ENCODE data around the gene GSDMA. TPM values are rescaled to one million over a fixed set of nuclear protein-coding genes. Genes with fewer than 3 reads are reported as not detected.
A peak's percentile ranks its signal among the peaks of the same experiment; 100 is the strongest.

GSDMA gene
- total RNA-seq, 1 donor from 2014 or later = not detected

DNA sequence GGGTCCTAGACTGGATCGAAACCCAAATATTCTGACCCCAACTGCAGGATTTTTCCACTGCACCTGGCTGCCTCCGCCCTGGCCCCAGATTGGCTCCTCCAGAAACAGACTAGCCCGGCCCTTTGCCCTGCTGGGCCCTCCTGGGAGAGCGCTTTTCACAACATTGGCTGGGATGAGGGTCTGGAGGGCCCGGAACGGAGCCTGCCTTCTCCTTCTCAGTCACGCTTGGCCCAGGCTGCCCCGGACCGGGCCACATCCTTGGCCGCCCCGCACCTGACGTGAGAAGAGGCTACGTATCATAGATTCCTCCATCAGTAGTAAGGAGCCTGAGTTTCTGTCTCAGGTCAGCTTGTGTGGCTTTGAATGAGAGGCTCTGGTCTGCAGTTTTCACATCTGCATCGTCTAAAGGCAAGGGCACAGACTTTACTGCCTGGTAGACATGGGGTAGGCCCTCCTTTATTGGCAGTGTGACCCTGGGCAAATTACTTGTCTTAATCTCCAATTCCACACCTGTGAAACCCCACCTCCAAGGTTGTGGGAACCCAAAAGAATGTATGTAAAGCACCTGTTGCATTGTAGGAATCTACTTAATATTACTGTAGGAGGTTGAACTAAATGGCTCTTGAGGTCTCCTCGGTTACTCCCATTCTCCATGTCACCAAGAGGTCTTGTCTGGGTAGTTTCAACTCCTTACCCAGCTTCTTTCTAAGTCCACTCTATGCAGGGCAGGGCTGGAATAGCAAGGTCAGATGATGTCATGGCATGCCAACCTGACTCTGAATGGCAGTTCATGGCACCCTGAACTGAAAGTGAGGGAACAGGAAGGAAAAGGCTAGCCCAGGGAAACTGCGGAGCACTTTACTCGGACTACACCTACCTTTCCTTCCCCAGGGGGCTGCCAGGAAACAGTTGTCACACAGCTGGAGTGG lies 34.6 kb upstream of the GSDMA start:
- Histone ChIP-seq H3K36me3 (ENCODE audit: insufficient read depth, low read length) (no peaks in the 10 kb centered on the region), H3K27ac (ENCODE audit: low read depth, low read length) (peak overlapping the region; percentile 98), H2AFZ (ENCODE audit: low read depth, low read length) (peak overlapping the region; percentile 66), H3K4me2 (ENCODE audit: low read length) (peak overlapping the region; percentile 100), H3K9ac (ENCODE audit: low read length) (peak overlapping the region; percentile 87), H3K27me3 (ENCODE audit: insufficient read depth, low read length) (no peaks in the 10 kb centered on the region), H3K4me1 (ENCODE audit: insufficient read depth, low read length) (peaks cover 51% of the 10 kb centered on the region), H4K20me1 (ENCODE audit: insufficient read depth, low read length) (peaks cover 37% of the 10 kb centered on the region), H3K79me2 (ENCODE audit: insufficient read depth, low read length) (peaks cover 39% of the 10 kb centered on the region), H3K4me3 (ENCODE audit: insufficient read depth, low read depth, low read length) (peak overlapping the region; percentile 81), H3K9me3 (ENCODE audit: insufficient read depth, low read depth, low read length) (no peaks in the 10 kb centered on the region)
- H3K27ac Mint-ChIP-seq (ENCODE audit: unreplicated experiment) = peak overlapping the region; percentile 93
- H3K27me3 Mint-ChIP-seq (ENCODE audit: low read depth, unreplicated experiment) = no peaks in the 10 kb centered on the region
- DNase-seq (ENCODE audit: low read depth) (no peak), FAIRE-seq (no peak)
- peaks cover 30% of the 10 kb centered on the region for H3K4me1 Mint-ChIP-seq (ENCODE audit: low read depth, unreplicated experiment)
- peak overlapping the region; percentile 89 for H3K4me3 Mint-ChIP-seq (ENCODE audit: unreplicated experiment)
- H3K36me3 Mint-ChIP-seq (ENCODE audit: low read depth, unreplicated experiment) = peaks cover 5% of the 10 kb centered on the region
- TF ChIP-seq CTCF (IDR thresholded peaks at IDR 0.05; ENCODE audit: insufficient read depth, low read depth, low read length) = no peak
- no peak for TF ChIP-seq EZH2 (IDR thresholded peaks at IDR 0.05; ENCODE audit: insufficient read depth, low read length)
- H3K9me3 Mint-ChIP-seq (ENCODE audit: unreplicated experiment) = no peaks in the 10 kb centered on the region

- Mint-ChIP-seq H3K36me3 (ENCODE audit: low read depth, unreplicated experiment) (peaks cover 5% of the 10 kb centered on the region), H3K27ac (ENCODE audit: unreplicated experiment) (peak overlapping the region; percentile 93), H3K4me1 (ENCODE audit: low read depth, unreplicated experiment) (peaks cover 30% of the 10 kb centered on the region), H3K27me3 (ENCODE audit: low read depth, unreplicated experiment) (no peaks in the 10 kb centered on the region), H3K4me3 (ENCODE audit: unreplicated experiment) (peak overlapping the region; percentile 89), H3K9me3 (ENCODE audit: unreplicated experiment) (no peaks in the 10 kb centered on the region)
- no peak overlapping the region for H2AFZ ChIP-seq (ENCODE audit: low read depth, low read length)
- peak overlapping the region; percentile 87 for H3K9ac ChIP-seq (ENCODE audit: low read length)
- FAIRE-seq (peak; percentile 95), DNase-seq (ENCODE audit: low read depth) (peak; percentile 94)
- H3K4me2 ChIP-seq (ENCODE audit: low read length) = peak overlapping the region; percentile 100
- H3K4me3 ChIP-seq (ENCODE audit: insufficient read depth, low read depth, low read length) = peak overlapping the region; percentile 81
- H3K4me1 ChIP-seq (ENCODE audit: insufficient read depth, low read length) = peaks cover 49% of the 10 kb centered on the region
- H3K79me2 ChIP-seq (ENCODE audit: insufficient read depth, low read length) = peaks cover 31% of the 10 kb centered on the region
- peaks cover 28% of the 10 kb centered on the region for H4K20me1 ChIP-seq (ENCODE audit: insufficient read depth, low read length)
- H3K36me3 ChIP-seq (ENCODE audit: insufficient read depth, low read length) = no peaks in the 10 kb centered on the region
- peak overlapping the region; percentile 98 for H3K27ac ChIP-seq (ENCODE audit: low read depth, low read length)
- H3K9me3 ChIP-seq (ENCODE audit: insufficient read depth, low read depth, low read length) = no peaks in the 10 kb centered on the region
- H3K27me3 ChIP-seq (ENCODE audit: insufficient read depth, low read length) = no peaks in the 10 kb centered on the region
- TF ChIP-seq EZH2 (IDR thresholded peaks at IDR 0.05; ENCODE audit: insufficient read depth, low read length) (no peak), CTCF (IDR thresholded peaks at IDR 0.05; ENCODE audit: insufficient read depth, low read depth, low read length) (no peak)
Observed at GRCh38 chr17:39928858-39929645, 33.8 kb upstream of the GSDMA start.

Measured in astrocyte (in vitro differentiated cells and primary cell).